GM12864 (cell line): ENCODE measurements around the gene KIF18B.

Experiments used
- DNase-seq: peaks from one replicate; pipeline ENCODE4 v3.0.0-alpha.2; 2011; ENCODE audit warnings: low read depth
- H3K4me3 ChIP-seq: 2 replicates; pipeline ENCODE4 v1.5.1; 2011; ENCODE audit warnings: mild to moderate bottlenecking, low read depth, low read length, control low read depth
- TF ChIP-seq, protein P1 (sequence below): IDR thresholded peaks from 2 replicates; pipeline ENCODE4 v1.5.1; 2011; ENCODE audit warnings: low read depth, mild to moderate bottlenecking, moderate library complexity, low read length, control low read depth, inconsistent platforms; ENCODE audit errors: missing control alignments

Gene KIF18B

GRCh38 chr17:44908761-44909326 lies 38.7 kb downstream of the KIF18B start:
- TF ChIP-seq, protein P1, sequence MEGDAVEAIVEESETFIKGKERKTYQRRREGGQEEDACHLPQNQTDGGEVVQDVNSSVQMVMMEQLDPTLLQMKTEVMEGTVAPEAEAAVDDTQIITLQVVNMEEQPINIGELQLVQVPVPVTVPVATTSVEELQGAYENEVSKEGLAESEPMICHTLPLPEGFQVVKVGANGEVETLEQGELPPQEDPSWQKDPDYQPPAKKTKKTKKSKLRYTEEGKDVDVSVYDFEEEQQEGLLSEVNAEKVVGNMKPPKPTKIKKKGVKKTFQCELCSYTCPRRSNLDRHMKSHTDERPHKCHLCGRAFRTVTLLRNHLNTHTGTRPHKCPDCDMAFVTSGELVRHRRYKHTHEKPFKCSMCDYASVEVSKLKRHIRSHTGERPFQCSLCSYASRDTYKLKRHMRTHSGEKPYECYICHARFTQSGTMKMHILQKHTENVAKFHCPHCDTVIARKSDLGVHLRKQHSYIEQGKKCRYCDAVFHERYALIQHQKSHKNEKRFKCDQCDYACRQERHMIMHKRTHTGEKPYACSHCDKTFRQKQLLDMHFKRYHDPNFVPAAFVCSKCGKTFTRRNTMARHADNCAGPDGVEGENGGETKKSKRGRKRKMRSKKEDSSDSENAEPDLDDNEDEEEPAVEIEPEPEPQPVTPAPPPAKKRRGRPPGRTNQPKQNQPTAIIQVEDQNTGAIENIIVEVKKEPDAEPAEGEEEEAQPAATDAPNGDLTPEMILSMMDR = no peak
- DNase-seq = no peak
- H3K4me3 ChIP-seq = no peak overlapping the region

DNA sequence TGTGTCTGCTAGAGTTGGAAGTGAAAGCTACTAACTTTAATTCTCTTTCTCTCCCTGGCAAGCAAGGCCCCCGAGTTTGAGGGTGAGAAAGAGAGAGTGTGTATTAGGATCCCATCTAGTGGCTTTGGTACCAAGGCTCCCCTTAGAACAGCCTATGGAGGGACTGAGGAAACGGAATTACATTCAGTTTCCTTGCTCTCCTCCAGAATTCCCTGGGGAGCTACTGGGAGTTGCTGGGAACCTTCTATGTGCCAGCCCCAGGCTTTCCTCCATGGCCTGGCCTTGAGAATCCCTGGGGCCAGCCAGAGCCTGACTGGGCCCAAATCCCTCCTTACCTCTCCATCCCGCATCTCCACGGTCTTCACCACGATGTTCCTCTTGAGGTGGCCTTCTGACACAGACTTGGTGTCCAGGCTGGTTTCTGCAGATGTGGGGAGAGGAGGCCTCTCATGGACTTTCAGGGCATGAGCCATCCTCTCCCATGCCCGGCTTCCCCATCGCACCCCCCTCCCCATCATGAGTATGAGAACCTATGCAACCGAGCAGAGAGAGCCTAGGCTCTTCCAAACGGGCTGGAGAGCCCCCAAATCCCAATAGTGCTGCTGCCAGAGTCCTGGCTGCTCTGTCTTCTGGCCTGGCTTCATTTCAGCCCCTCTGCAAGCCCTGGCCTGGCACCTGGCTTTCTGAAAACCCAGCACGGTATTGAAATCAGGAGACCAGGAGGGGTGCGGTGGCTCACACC lies 39.7 kb downstream of the KIF18B start:
- H3K4me3 ChIP-seq = no peak overlapping the region
- no peak for DNase-seq
- TF ChIP-seq, protein P1 = no peak

DNA sequence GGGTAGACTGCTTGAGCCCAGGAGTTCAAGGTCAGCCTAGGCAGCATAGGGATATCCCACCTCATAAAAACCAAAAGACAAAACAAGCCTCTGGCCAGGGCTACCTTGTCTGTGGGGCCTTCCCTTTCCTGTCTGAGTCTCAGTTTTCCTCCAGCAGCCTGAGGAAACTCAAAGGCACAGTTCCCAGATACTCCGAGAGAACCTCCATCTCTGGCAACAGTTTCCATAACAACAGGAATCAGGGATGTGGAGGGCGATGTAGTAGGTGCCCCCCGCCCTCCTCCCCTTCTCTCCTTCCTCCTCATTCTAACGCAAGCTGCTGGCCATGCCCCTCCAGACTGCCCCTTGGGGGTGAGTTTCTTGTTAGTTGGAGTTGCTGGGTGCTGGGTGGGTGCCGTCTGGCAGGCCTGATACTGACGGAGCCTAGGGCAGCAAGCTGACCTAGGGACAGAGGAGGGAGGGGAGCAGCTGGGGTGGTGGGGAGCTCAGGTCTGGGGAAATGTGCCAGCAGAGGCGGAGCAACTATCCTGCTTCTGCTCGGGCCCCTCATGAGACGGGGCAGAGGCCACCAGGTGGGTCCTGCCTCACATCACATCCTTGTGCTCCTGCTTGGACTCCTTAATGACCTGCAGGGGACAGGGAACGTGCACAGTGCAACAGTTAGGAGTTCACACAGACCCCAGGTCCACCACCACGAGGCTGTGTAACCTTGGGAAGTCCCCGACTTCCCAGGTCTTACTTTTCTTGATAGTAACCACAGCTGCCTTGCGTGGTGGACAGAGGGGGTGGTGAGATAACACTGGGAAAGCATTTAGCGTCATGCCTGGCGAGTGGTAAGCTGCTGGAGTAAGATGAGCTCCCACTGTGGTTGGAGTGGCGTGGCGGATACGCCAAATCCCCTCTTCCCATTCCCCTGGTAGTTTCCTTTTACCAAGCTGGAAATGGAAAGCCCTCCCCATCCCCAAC lies 40.5 kb downstream of the KIF18B start:
- no peak for DNase-seq
- TF ChIP-seq, protein P1 = no peak

GRCh38 chr17:44906010-44906646 lies 41.4 kb downstream of the KIF18B start:
- H3K4me3 ChIP-seq = no peak overlapping the region
- no peak for DNase-seq
- TF ChIP-seq, protein P1 = no peak

More for the DNA sequence above, 40.5 kb downstream of the KIF18B start:
- H3K4me3 ChIP-seq = no peak overlapping the region

GRCh38 chr17:44905006-44906000 lies 42.3 kb downstream of the KIF18B start:
- TF ChIP-seq, protein P1 = no peak
- H3K4me3 ChIP-seq = no peak overlapping the region
- DNase-seq = no peak
